HG02970 (cell line): ENCODE measurements around the gene RUNX1.

Experiments
- ATAC-seq: cut with Tn5 transposase; IDR thresholded peaks from one replicate; pipeline ENCODE4 v1.9.1; 2021; ENCODE audit warnings: mild to moderate bottlenecking, moderate library complexity, moderate number of reproducible peaks; ENCODE audit not compliant: unreplicated experiment, low FRiP score

The RUNX1 gene

GRCh38 chr21:34886240-34887104, 162.6 kb downstream of the RUNX1 start:
- ATAC-seq, result no peak

GRCh38 chr21:34885626-34886239, 163.4 kb downstream of the RUNX1 start:
- ATAC-seq, result no peak

- no peak for ATAC-seq
Observed at GRCh38 chr21:34885125-34885524, 164.0 kb downstream of the RUNX1 start.

- no peak for ATAC-seq
Observed at GRCh38 chr21:34884346-34884929, 164.7 kb downstream of the RUNX1 start.

GRCh38 chr21:34883491-34884271, 165.4 kb downstream of the RUNX1 start:
- ATAC-seq, result no peak

- no peak for ATAC-seq
Observed at GRCh38 chr21:34882719-34883131, 166.4 kb downstream of the RUNX1 start.

GRCh38 chr21:34881839-34882371, 167.2 kb downstream of the RUNX1 start:
- no peak for ATAC-seq

- no peak for ATAC-seq
Observed at GRCh38 chr21:34881421-34881820, 167.7 kb downstream of the RUNX1 start.

GRCh38 chr21:34880401-34880800, 168.7 kb downstream of the RUNX1 start:
- no peak for ATAC-seq

- ATAC-seq, result no peak
Observed at GRCh38 chr21:34878940-34879339, 170.2 kb downstream of the RUNX1 start.

- no peak for ATAC-seq
Observed at GRCh38 chr21:34878501-34878900, 170.6 kb downstream of the RUNX1 start.

- no peak for ATAC-seq
Observed at GRCh38 chr21:34877485-34878128, 171.5 kb downstream of the RUNX1 start.

- ATAC-seq, result no peak
Observed at GRCh38 chr21:34875830-34876229, 173.3 kb downstream of the RUNX1 start.

GRCh38 chr21:34874684-34875513, 174.2 kb downstream of the RUNX1 start:
- ATAC-seq, result no peak

GRCh38 chr21:34871026-34871908, 177.8 kb downstream of the RUNX1 start:
- no peak for ATAC-seq

- no peak for ATAC-seq
Observed at GRCh38 chr21:34870246-34870645, 178.9 kb downstream of the RUNX1 start.

GRCh38 chr21:34869545-34869944, 179.6 kb downstream of the RUNX1 start:
- ATAC-seq, result no peak

GRCh38 chr21:34867785-34868184, 181.3 kb downstream of the RUNX1 start:
- no peak for ATAC-seq
